ENCODE data around the gene LSAMP. TPM values are rescaled to one million over a fixed set of nuclear protein-coding genes. Genes with fewer than 3 reads are reported as not detected.

Gene LSAMP
- total RNA-seq, 1 experiment from 2014 or later = 0.15 TPM

DNA sequence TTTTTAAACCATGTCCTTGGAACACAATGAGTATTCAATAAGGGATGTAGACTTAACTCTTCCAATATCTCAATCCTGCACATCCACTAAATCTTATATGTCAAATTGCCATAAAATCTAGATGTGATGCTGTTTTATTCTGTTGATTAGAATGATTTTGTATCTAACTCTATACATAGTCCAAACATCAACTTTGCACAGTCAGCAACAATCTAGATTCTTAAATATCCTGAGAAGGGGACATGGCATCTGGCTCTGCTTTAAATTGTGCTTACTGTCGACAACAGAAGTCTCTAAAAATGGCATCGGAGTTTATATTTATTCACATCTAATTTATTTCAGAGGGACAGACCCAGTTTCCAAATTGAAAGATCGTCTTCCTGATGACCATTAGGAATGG, 545.8 kb downstream of the LSAMP start:
- no peak for ATAC-seq
- TF ChIP-seq, protein P1, sequence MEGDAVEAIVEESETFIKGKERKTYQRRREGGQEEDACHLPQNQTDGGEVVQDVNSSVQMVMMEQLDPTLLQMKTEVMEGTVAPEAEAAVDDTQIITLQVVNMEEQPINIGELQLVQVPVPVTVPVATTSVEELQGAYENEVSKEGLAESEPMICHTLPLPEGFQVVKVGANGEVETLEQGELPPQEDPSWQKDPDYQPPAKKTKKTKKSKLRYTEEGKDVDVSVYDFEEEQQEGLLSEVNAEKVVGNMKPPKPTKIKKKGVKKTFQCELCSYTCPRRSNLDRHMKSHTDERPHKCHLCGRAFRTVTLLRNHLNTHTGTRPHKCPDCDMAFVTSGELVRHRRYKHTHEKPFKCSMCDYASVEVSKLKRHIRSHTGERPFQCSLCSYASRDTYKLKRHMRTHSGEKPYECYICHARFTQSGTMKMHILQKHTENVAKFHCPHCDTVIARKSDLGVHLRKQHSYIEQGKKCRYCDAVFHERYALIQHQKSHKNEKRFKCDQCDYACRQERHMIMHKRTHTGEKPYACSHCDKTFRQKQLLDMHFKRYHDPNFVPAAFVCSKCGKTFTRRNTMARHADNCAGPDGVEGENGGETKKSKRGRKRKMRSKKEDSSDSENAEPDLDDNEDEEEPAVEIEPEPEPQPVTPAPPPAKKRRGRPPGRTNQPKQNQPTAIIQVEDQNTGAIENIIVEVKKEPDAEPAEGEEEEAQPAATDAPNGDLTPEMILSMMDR (conservative IDR thresholded peaks at IDR 0.05; ENCODE audit: low read depth, low read length) = no peak
- TF ChIP-seq EZH2phosphoT487 (IDR thresholded peaks at IDR 0.05; ENCODE audit: borderline replicate concordance, low read length) (no peak), EZH2 (IDR thresholded peaks at IDR 0.05; ENCODE audit: low read length, unreplicated experiment) (no peak)

GRCh38 chr3:115898656-115899410, 546.5 kb downstream of the LSAMP start:
- no peaks in the 10 kb centered on the region for H3K9me3 ChIP-seq (ENCODE audit: low read length)
- H3K4me2 ChIP-seq (ENCODE audit: low read length) = no peak overlapping the region
- no peaks in the 10 kb centered on the region for H4K20me1 ChIP-seq (ENCODE audit: low read length)
- H3K36me3 ChIP-seq (ENCODE audit: low read depth, low read length) = no peaks in the 10 kb centered on the region
- no peak overlapping the region for H3K4me3 ChIP-seq (ENCODE audit: low read length)
- ATAC-seq (no peak), DNase-seq (no peak)
- H2AFZ ChIP-seq (ENCODE audit: low read length) = no peak overlapping the region
- no peak overlapping the region for H3K9ac ChIP-seq (ENCODE audit: low read length)
- TF ChIP-seq, protein P1 (conservative IDR thresholded peaks at IDR 0.05; ENCODE audit: low read depth, low read length) = no peak
- TF ChIP-seq EZH2 (IDR thresholded peaks at IDR 0.05; ENCODE audit: low read length, unreplicated experiment) (no peak), EZH2phosphoT487 (IDR thresholded peaks at IDR 0.05; ENCODE audit: borderline replicate concordance, low read length) (no peak)
- no peaks in the 10 kb centered on the region for H3K9me2 ChIP-seq (replicated peaks; ENCODE audit: low read length)
- CTCF ChIA-PET = no interaction called here
- no peak overlapping the region for H3K27ac ChIP-seq (ENCODE audit: low read length)
- no peaks in the 10 kb centered on the region for H3K27me3 ChIP-seq (ENCODE audit: low read length)
- H3K79me2 ChIP-seq (ENCODE audit: low read length) = no peaks in the 10 kb centered on the region
- POLR2A ChIA-PET (ENCODE audit: unreplicated experiment) = no interaction called here
- no TSS peak for BruUV-seq (replicated peaks)
- no peaks in the 10 kb centered on the region for H3F3A ChIP-seq (ENCODE audit: low read length, unreplicated experiment)
- no peaks in the 10 kb centered on the region for H3K4me1 ChIP-seq (ENCODE audit: insufficient read depth, low read length)
- intact Hi-C loops (cut with micrococcal nuclease) = no loop called here

More for the DNA sequence above, 545.8 kb downstream of the LSAMP start:
- CTCF ChIA-PET = no interaction called here
- Histone ChIP-seq H3K9ac (ENCODE audit: low read length) (no peak overlapping the region), H3K79me2 (ENCODE audit: low read length) (no peaks in the 10 kb centered on the region), H3F3A (ENCODE audit: low read length, unreplicated experiment) (no peaks in the 10 kb centered on the region), H3K4me1 (ENCODE audit: insufficient read depth, low read length) (0 out of 2 replicates have a peak, but pooled peaks cover 3% of the 10 kb centered on the region), H3K27ac (ENCODE audit: low read length) (no peak overlapping the region), H2AFZ (ENCODE audit: low read length) (no peak overlapping the region), H4K20me1 (ENCODE audit: low read length) (no peaks in the 10 kb centered on the region), H3K9me3 (ENCODE audit: low read length) (no peaks in the 10 kb centered on the region), H3K9me2 (replicated peaks; ENCODE audit: low read length) (no peaks in the 10 kb centered on the region), H3K27me3 (ENCODE audit: low read length) (no peaks in the 10 kb centered on the region), H3K4me3 (ENCODE audit: low read length) (no peak overlapping the region), H3K36me3 (ENCODE audit: low read depth, low read length) (no peaks in the 10 kb centered on the region), H3K4me2 (ENCODE audit: low read length) (no peak overlapping the region)
- intact Hi-C loops (cut with micrococcal nuclease) = no loop called here
- no TSS peak for BruUV-seq (replicated peaks)
- POLR2A ChIA-PET (ENCODE audit: unreplicated experiment) = no interaction called here
- no peak for DNase-seq

DNA sequence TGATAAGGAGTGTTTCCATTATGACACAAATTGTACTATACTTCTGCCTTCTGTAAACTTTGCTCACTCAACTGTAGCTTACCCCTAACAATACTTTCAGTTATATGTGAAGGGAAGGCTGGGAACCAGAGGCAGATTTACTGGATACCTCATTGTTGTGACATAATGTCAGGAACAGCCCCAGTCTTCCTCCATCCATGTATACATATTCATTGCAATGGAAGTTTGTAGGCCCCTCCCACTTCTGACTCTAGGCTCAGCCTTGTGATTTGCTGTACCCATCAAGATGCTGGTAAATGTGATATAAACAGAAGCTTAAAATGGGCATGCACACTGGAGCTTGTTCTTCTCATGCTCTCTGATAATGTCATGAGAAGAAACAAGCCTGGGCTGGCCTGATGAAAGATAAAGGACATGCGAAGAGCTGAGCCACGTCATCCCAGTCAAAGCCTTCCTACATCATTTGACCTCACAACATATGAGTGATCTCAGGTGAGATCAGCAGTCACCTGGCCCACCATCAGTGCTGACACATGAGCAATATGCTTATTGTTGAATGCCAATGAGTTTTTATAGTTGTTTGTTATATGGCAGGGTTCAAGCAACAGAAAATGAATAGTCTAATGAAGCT, 554.2 kb downstream of the LSAMP start:
- ATAC-seq = no peak
- no TSS peak for BruUV-seq (replicated peaks)
- no peak overlapping the region for H2AFZ ChIP-seq (ENCODE audit: low read length)
- no peaks in the 10 kb centered on the region for H4K20me1 ChIP-seq (ENCODE audit: low read length)
- POLR2A ChIA-PET (ENCODE audit: unreplicated experiment) = no interaction called here
- no peak overlapping the region for H3K4me2 ChIP-seq (ENCODE audit: low read length)
- no peaks in the 10 kb centered on the region for H3K9me2 ChIP-seq (replicated peaks; ENCODE audit: low read length)
- H3K79me2 ChIP-seq (ENCODE audit: low read length) = no peaks in the 10 kb centered on the region
- no peaks in the 10 kb centered on the region for H3K27me3 ChIP-seq (ENCODE audit: low read length)
- no peaks in the 10 kb centered on the region for H3F3A ChIP-seq (ENCODE audit: low read length, unreplicated experiment)
- DNase-seq = no peak
- H3K36me3 ChIP-seq (ENCODE audit: low read depth, low read length) = no peaks in the 10 kb centered on the region
- intact Hi-C loops (cut with micrococcal nuclease) = no loop called here
- no peak overlapping the region for H3K4me3 ChIP-seq (ENCODE audit: low read length)
- TF ChIP-seq EZH2phosphoT487 (IDR thresholded peaks at IDR 0.05; ENCODE audit: borderline replicate concordance, low read length) = no peak
- TF ChIP-seq, protein P1 (conservative IDR thresholded peaks at IDR 0.05; ENCODE audit: low read depth, low read length) = no peak
- TF ChIP-seq EZH2 (IDR thresholded peaks at IDR 0.05; ENCODE audit: low read length, unreplicated experiment) = no peak
- no peaks in the 10 kb centered on the region for H3K4me1 ChIP-seq (ENCODE audit: insufficient read depth, low read length)
- H3K9ac ChIP-seq (ENCODE audit: low read length) = no peak overlapping the region
- CTCF ChIA-PET = interaction anchor here (0.6 kb wide), 1 partner anchor 72 kb away, joined by 4 read pairs; no protein-coding TSS in a partner anchor
- no peaks in the 10 kb centered on the region for H3K9me3 ChIP-seq (ENCODE audit: low read length)
- no peak overlapping the region for H3K27ac ChIP-seq (ENCODE audit: low read length)

All from PC-3 (cell line).